ENCODE measurements around the gene FOLR1.
"Not testable (repeated sequence)": the region's sequence is repeated elsewhere in the genome, so short reads cannot be mapped to it uniquely, and the experiment has no call there.

The FOLR1 gene

DNA sequence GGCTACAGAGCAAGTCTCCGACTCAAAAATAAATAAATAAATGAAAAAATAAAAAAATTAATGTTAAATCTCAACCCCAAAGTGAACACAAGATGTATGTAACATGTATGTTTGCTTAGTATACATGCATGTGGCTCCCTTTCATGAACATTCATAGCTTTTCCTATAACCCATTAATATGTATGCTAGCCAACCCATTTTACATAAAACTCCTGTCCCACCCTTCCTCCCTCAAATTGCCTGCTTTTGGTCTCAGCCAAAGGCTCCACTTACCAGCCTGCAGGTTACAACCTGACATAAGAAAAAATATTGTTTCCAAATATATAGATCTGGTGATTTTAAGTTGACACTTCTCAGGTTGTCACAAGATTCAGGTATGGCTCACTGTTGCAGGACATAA lies 3.7 kb upstream of the FOLR1 start:
- no peak for DNase-seq

DNA sequence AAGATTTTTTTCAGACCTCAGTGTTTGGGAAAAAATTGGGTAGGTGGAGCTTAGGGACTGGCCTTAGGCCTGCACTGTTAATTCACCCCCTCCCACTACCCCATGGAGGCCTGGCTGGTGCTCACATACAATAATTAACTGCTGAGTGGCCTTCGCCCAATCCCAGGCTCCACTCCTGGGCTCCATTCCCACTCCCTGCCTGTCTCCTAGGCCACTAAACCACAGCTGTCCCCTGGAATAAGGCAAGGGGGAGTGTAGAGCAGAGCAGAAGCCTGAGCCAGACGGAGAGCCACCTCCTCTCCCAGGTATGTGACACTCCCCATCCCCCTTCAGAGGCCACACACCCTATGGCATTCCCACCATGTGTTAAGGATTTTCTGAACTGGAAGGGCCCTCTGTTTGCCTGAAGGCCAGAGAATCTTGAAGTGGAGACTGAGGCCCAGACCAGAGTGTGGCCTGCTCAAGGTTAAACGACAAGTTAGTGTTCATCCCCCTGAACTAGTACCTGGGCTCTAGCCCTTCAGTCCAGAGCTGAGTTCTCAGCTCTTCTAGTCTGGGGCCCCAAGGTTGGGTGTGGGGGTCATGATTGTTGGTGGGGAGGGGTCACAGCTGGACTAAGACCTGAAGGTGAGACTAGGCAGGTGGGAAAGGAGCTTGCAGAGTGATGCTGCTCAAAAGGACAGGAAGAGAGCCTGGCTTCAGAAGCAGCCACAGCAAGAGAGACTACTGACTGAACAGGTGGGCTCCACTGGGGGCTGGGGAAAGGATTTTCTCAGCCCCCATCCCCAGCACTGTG lies 2.3 kb upstream of the FOLR1 start:
- no peak for DNase-seq

DNA sequence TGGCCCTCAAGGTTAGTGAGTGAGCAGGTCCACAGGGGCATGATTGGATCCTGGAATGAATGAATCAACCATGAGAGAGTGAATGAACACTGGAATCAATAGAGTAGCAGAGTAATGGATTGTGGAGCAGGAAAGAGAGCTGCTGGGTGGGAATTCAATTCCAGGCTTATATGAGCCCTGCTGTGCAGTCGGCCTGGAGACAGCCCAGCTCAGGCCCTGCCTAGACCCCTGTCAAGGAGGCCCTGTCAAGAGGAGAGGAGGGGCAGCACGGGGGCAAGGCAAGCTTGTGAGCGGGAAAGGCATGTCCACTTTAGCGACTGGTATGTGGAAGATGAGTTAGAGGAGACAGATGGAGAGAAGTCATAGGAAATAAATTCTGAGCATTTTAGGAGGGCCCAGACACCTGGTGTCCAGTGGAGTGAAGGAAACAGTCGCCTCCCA lies 1.3 kb upstream of the FOLR1 start:
- no peak for DNase-seq

DNA sequence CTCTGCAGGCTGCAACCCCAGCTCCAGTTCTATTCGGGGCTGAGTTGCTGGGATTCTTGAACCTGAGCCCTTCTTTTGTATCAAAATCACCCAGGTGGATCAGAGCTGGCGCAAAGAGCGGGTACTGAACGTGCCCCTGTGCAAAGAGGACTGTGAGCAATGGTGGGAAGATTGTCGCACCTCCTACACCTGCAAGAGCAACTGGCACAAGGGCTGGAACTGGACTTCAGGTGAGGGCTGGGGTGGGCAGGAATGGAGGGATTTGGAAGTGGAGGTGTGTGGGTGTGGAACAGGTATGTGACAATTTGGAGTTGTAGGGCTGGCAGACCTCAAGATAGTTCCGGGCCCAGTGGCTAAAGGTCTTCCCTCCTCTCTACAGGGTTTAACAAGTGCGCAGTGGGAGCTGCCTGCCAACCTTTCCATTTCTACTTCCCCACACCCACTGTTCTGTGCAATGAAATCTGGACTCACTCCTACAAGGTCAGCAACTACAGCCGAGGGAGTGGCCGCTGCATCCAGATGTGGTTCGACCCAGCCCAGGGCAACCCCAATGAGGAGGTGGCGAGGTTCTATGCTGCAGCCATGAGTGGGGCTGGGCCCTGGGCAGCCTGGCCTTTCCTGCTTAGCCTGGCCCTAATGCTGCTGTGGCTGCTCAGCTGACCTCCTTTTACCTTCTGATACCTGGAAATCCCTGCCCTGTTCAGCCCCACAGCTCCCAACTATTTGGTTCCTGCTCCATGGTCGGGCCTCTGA lies 3.8 kb downstream of the FOLR1 start:
- no peak for DNase-seq

DNA sequence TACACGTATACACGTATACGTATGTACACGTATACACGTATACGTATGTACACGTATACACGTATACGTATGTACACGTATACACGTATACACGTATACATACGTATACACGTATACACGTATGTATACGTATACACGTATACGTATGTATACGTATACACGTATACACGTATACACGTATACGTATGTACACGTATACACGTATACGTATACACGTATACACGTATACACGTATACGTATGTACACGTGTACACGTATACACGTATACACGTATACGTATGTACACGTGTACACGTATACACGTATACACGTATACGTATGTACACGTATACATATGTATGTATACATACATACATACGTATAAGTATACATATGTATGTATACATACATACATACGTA lies 9.5 kb downstream of the FOLR1 start:
- DNase-seq = not testable (repeated sequence)

DNA sequence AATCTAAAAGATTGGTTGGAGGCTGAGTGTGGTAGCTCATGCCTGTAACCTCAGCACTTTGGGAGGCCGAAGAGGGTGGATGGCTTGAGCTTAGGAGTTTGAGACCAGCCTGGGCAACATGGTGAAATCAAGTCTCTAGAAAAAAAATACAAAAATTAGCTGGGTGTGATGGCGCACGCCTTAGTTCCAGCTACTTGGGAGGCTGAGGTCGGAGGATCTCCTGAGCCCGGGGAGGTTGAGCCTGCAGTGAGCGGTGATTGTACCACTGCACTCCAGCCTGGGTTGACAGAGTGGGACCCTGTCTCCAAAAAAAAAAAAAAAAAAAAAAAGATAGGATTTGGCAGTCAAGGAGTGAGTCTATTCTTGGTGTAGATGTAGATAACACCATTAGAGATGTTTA lies 10.6 kb downstream of the FOLR1 start:
- DNase-seq = no peak

DNA sequence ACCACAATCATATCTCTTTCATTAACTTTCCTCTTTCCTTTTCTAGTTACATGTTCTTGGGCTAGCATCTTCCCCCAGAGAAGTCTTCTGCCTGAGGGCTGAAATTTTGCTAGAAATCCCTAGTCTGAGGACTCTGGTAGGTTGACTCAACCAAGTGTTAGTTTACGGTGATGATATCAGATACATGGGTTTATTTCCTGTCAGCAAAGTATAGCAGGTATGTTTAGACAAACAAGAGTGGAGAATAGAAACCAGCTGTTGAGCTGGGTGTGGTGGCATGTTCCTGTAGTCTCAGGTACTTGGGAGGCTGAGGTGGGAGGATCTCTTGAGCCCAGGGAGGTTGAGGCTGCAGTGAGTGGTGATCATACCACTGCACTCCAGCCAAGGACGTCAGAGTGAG lies 11.2 kb downstream of the FOLR1 start:
- no peak for DNase-seq

DNA sequence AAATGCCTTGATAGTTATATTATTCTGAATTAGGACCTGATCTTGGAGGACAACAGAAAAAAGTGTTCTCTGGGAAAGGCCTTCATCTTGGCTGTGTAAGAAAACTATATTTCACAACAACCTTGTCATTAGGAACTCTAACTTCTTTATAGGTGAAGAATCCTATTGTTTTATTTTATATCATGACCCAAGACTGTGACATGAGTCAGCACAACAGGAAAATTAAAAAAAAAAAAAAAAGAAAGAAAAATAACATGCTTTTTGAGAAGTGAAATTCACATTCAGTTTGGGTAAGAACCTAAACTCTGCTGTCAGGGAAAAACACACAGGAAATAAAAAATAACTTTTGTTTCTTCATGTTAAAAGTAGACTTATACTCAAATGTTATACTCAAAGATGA lies 12.9 kb downstream of the FOLR1 start:
- DNase-seq = no peak

DNA sequence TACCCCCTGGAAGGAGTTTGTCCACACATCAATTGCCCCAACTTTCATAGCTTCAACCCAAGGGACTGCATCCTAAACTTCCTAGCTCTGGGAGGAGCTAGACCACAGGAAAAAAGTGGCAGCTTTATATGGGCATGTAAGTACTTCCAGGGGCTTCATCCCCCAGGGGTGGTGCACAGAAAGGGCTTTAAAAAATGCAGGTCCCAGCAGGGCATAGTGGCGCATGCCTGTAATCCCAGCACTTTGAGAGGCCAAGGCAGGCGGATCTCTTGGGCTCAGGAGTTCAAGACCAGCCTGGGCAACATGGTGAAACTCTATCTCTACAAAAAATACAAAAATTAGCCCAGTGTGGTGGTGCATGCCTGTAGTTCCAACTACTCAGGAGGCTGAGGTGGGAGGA lies 14.9 kb downstream of the FOLR1 start:
- DNase-seq = not testable (repeated sequence)

DNA sequence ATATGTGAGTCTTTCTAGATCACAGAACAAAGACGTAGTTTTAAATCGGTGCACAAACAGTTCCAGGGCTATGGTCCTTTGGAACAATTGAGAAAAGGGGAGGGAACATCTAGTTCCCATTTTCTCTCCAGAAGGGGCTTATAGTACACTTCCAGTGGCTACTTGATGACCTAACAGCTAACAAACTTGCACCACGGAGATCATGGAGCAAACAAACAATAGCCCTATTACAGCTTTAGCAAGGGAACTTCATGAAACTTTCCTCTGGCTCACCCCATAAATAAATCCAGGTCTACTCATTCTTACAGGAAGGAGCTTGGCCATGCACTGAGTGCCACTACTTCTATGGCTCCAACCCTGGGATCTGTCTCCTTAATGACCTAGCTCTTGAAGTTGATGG lies 16.3 kb downstream of the FOLR1 start:
- DNase-seq = no peak

DNA sequence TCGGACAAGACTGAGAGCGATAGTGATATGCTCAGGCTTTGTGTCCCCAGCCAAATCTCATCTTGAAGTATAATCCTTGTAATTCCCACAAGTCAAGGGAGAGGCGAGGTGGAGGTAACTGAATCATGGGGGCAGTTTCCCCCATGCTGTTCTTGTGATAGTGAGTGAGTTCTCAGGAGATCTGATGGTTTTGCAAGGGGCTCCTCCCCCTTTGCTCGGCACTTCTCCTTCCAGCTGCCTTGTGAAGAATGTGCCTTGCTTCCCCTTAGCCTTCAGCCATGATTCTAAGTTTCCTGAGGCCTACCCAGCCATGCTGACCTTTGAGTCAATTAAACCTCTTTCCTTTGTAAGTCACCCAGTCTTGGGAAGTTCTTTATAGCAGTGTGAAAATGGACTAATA lies 17.2 kb downstream of the FOLR1 start:
- DNase-seq = no peak

DNA sequence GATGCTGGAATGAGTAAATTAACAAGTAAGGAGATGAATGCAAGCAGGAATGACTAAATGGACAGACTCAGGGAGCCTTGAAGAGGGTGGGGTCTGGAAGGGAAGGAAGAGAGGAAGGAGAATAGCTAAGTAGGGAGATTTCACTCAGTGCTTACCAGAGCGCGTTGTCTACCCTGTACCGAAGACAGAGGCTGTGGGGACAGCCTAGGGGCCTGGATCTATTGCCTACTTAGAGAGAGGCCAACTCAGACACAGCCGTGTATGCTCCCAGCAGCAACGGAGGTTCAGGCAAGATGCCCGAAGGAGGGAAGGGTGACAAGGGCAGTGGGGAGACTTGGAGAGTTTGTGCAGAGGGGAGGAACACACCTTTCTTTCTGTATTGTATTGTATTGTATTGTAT lies 24.7 kb downstream of the FOLR1 start, which contains the start of gene FOLR2:
Gene FOLR2, plus strand, starts transcription at position 157 of the 400 bp plus-strand sequence. CDS start 1,791 bp downstream, outside the sequence.
- DNase-seq = no peak

DNA sequence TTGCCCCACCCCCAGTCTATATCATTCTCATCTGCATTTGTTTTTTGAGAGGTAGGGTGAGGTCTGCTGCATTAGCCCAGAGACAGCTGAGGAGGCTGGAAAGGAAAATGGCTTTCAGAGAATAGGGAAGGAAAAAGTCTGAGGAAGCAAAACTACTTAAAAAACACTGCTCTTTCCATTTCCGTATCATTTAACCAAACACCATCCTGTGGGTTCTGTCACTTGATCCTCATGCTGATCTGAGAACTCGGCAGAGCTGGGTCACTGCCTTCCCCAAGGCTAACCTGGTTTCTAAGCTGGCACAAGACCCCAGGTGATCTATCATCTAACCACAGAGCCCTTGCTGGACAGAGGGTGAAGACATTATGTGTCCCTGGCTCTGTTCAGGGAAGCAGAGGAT lies 25.9 kb downstream of the FOLR1 start:
- no peak for DNase-seq

DNA sequence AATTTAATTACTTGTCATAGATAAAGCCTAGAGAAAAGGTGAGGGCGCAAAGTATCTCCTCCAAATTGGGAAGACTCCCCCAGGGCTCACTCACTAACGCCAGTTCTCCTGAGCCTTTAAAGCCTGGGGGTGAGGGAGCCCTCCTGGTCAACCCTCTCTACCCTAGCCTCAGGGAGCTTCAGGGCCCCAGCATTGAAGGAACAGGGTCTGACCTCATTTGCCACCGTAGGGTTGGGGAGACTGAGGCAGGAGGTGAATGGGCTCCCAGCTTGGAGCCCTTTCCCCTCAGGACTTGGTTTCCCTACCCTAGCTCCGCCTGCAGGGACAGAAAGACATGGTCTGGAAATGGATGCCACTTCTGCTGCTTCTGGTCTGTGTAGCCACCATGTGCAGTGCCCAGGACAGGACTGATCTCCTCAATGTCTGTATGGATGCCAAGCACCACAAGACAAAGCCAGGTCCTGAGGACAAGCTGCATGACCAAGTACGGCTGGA lies 26.4 kb downstream of the FOLR1 start:
- DNase-seq = no peak

DNA sequence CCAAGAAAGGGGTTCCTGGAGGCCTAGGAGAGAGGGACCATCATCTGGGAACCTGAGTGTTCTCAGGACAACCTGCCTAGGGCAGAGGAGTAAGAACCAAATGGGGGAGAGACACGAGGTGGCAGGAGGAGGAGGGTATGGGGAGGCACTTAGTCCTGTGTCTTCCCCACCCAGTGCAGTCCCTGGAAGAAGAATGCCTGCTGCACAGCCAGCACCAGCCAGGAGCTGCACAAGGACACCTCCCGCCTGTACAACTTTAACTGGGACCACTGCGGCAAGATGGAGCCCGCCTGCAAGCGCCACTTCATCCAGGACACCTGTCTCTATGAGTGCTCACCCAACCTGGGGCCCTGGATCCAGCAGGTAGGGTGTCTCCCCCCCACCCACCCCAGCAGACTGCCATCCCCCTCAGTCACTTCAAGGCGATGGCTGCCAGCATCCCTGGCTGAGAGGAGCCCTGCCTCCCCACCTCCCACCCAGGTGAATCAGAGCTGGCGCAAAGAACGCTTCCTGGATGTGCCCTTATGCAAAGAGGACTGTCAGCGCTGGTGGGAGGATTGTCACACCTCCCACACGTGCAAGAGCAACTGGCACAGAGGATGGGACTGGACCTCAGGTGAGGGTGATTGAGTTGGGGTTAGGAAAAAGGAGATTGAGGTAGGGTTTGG lies 28.9 kb downstream of the FOLR1 start:
- no peak for DNase-seq

DNA sequence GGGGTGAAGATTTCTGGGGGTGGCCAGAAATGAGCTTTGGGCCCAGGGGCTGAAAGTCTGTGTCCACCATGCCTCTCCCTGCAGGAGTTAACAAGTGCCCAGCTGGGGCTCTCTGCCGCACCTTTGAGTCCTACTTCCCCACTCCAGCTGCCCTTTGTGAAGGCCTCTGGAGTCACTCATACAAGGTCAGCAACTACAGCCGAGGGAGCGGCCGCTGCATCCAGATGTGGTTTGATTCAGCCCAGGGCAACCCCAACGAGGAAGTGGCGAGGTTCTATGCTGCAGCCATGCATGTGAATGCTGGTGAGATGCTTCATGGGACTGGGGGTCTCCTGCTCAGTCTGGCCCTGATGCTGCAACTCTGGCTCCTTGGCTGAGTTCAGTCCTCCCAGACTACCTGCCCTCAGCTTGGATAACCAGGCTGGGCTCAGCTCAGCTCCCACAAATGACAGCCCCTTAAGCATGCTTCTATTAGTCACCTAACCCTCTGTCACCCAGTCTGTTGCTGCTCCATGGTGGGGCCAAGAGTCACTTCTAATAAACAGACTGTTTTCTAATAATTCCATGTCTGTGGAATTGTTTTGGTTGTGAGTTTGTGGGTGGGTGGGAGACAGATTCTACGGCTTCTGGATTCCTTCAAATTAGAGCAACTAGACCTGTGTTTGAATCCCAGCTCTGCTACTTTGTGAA lies 29.6 kb downstream of the FOLR1 start:
- peak in 1 of 2 donors; percentile 27 for DNase-seq

DNA sequence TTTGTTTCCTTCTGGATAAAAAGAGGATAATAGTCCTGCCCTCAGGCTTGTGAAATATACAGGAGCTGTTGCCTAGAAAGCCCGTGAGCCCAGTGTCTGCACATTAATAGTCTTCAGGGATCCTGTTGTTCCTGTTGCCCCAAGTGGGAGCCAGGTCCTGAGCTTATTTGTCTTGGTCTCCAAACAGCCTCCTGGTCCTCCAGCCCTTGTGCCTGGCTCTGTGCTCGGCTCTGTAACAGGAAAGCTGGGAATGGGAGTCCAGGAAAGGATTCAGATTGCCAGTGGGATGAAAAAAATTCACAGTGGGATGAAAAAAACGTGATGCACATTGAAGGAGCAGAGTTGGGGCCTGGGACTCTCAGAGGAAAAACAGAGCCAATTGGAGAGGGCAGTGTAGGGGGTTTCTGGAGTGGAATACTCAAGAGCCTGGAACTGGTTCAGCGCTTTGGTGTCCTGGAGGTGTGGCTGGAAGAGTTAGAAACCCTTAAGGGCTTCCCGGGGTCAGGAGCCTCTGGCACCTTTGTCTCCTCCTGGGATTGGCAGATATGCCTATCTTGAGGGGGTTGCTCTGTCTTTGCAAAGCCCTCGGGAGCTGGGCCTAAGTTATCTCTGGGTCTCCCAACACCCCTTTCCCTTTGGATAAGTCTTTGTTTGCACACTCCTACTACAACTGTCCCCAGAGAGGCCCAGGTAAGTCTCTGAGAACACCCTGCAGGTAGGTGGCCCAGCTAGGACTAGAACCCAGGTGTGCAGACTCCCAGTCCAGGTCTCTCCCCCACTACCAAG lies 30.4 kb downstream of the FOLR1 start:
- DNase-seq = no peak

DNA sequence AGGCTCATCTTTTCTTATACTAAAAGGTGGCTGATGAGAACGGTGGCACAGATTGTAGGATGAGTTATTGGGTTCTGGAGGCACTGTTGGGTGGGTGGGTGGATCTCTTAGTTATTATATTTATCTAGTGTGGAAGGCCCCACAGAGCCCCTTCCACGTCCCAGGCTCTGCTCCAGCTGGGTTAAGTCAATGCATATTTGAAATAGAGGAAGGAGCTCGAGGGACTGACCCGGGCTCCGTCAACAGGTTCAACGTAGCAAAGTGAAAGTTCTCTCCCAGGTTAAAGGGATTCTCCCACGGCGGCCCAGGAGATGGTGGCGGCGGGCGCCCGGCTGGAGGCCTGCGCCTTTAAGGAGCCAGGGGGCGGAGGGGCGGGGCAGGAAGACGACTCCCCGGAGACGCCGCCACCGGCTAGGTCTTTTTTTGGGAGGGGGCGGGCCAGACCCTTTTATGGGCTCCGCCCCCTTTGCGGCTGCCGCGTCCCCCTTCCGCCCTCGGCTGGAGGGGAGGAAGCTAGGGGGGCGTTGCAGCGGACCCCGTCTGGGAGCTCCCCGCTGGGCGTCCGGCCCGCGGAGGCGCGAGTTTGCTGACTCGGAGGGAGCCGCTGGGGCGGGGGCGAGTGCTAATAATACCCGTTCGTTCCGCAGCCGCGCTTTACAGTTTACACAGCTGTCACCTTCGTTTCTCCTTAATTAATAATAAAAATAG lies 31.1 kb downstream of the FOLR1 start:
- DNase-seq = peak; percentile 94

DNA sequence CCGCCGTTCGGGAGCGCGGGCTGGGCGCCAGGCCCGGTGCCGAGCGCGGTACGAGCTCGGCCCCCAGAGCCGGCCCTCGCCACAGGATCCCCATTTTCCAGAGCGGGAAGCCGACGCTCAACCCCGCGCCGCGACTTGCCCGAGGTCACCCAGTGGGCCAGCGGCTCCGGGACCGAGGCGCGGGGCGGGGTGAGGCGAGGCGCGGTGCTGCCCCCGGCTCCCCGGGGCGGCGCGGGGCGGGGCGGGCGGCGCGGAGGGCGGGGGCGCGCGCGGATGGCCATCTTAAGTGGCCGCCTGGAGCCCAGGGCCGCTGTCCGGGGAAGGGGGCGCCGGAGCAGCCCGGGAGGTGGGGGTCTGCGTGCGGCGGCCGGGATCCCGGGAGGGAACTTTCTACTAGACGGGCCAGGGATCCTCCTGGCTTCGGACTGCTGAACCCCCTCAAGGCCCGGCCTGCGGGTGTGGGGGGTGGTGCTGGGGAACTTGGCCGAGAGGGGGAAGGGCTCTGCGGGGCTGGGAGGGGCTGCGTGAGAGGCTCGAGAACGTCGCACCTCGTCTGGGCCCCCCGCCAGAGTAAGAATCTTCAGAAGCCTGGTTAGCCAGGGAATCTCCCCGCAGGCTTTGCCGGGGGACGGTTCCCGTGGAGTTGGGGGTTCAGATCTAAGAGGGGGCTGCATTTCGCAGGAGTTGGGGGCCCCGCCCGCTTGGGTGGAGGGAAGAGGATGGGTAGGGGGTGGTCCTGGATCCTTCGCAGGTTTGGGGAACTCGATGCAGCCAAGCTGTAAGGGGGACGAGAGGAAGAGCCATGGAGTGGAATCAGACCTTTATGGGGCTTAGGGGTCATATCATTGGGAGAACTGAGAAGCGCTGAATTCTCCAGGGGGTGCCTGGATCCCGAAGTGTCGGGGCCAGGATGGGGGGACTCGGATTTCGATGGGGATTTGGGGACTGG lies 31.9 kb downstream of the FOLR1 start:
- DNase-seq = peak; percentile 56 to 61
